ENCODE measurements around the gene NPAS3. TPM values are rescaled to one million over a fixed set of nuclear protein-coding genes. Genes with fewer than 3 reads are reported as not detected.

Gene NPAS3
- total and polyA plus RNA-seq, 2 donors (not counting 3 experiments of a cell fraction or from before 2014, with no cell fraction given), result 0.10 to 0.13 TPM

DNA sequence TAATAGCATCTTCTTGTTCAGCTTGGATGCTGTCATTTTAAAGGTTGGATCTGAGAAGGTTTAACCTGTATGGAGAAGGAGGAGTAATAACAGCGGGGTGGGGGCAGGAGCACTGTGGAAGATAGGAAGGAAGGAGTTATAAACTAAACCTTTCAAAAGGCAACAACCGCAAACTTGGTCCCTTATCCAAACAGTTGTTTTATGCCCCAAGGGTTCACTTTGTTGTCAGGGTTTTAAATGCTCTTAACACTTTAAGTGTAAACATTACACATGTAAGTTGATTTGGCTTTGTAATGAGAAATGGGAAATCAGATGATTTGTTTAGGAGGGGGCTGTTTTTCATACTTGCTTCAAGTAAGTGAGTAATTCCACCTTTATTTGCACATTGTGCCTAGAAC lies 3.0 kb downstream of the NPAS3 start:
- Histone ChIP-seq H3K9me3 (replicated peaks; ENCODE audit: control insufficient read depth, insufficient read depth, low read length) (no peaks in the 10 kb centered on the region), H3K27ac (ENCODE audit: insufficient read depth, low read depth, low read length) (no peak overlapping the region), H3K9me1 (replicated peaks; ENCODE audit: control insufficient read depth, extremely low read depth, insufficient read depth, low read length) (no peaks in the 10 kb centered on the region), H3K4me1 (ENCODE audit: control insufficient read depth, extremely low read depth, insufficient read depth, low read length) (peaks cover 2% of the 10 kb centered on the region), H3K36me3 (ENCODE audit: control insufficient read depth in 2 of 2, extremely low read depth in 1 of 2, insufficient read depth in 2 of 2, low read length in 2 of 2) (no peaks in the 10 kb centered on the region), H2AFZ (ENCODE audit: low read depth, low read length) (no peak overlapping the region), H3K4me2 (ENCODE audit: insufficient read depth, low read length) (no peak overlapping the region), H3K27me3 (ENCODE audit: control insufficient read depth in 2 of 2, insufficient read depth in 2 of 2, low read length in 2 of 2) (peaks cover 17 to 24% of the 10 kb centered on the region in 2 experiments), H3K79me2 (ENCODE audit: control insufficient read depth, insufficient read depth, low read length) (no peaks in the 10 kb centered on the region), H4K20me1 (replicated peaks; ENCODE audit: control insufficient read depth, extremely low read depth, insufficient read depth, low read length) (no peaks in the 10 kb centered on the region), H3K4me3 (replicated peaks in 1 of 3; ENCODE audit: insufficient read depth in 1 of 3, low read depth in 1 of 3, low read length in 3 of 3) (no peak overlapping the region), H3K9ac (replicated peaks; ENCODE audit: extremely low read depth, insufficient read depth, low read length) (no peak overlapping the region)
- intact Hi-C loops (cut with micrococcal nuclease), result no loop called here
- DNase-seq (ENCODE audit: low read depth, low spot score) (no peak), FAIRE-seq (no peak)
- TF ChIP-seq MYC (IDR thresholded peaks at IDR 0.05; ENCODE audit: low read depth, low read length) (no peak), JUN (IDR thresholded peaks at IDR 0.05; ENCODE audit: borderline replicate concordance, insufficient read depth, insufficient read length, low read depth) (no peak)
- dilution Hi-C loops (cut with MboI; ENCODE audit: extremely low pct_ligation_motif_present, low sequenced_read_pairs), result no loop called here
- ChIA-PET CTCF (no interaction called here), POLR2A (no interaction called here)
- no TSS peak for BruUV-seq (replicated peaks)

DNA sequence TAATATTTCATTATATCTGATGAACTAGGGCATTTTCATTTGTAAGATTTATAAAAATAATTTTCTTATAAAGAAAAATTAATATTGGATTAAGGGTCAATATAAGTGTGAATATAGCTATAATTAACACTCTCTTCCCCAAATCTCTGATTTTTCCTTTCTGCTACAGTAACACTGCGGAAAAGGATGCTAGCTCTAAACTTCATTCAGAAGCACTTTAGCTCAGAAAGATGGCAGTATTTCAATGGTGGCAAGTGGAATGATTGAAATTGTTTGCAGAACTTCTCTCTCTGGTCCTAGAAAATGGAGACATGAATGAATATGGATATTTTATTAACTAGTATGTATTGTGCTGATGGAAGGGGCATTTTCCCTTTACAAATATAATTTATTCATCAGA lies 8.4 kb downstream of the NPAS3 start:
- no peaks in the 10 kb centered on the region for H3K36me3 ChIP-seq (ENCODE audit: control insufficient read depth in 2 of 2, extremely low read depth in 1 of 2, insufficient read depth in 2 of 2, low read length in 2 of 2)
- no peaks in the 10 kb centered on the region for H4K20me1 ChIP-seq (replicated peaks; ENCODE audit: control insufficient read depth, extremely low read depth, insufficient read depth, low read length)
- CTCF ChIA-PET, result interaction anchor here (1.1 kb wide), 1 partner anchor 28 kb away, joined by 3 read pairs; no protein-coding TSS in a partner anchor
- peaks cover 0 to 7% of the 10 kb centered on the region in 2 experiments for H3K27me3 ChIP-seq (ENCODE audit: control insufficient read depth in 2 of 2, insufficient read depth in 2 of 2, low read length in 2 of 2)
- no peaks in the 10 kb centered on the region for H3K9me3 ChIP-seq (replicated peaks; ENCODE audit: control insufficient read depth, insufficient read depth, low read length)
- no peak overlapping the region for H3K4me2 ChIP-seq (ENCODE audit: insufficient read depth, low read length)
- H3K9ac ChIP-seq (replicated peaks; ENCODE audit: extremely low read depth, insufficient read depth, low read length), result no peak overlapping the region
- BruUV-seq (replicated peaks), result no TSS peak
- dilution Hi-C loops (cut with MboI; ENCODE audit: extremely low pct_ligation_motif_present, low sequenced_read_pairs), result no loop called here
- H2AFZ ChIP-seq (ENCODE audit: low read depth, low read length), result no peak overlapping the region
- intact Hi-C loops (cut with micrococcal nuclease), result no loop called here
- H3K27ac ChIP-seq (ENCODE audit: insufficient read depth, low read depth, low read length), result no peak overlapping the region
- H3K4me1 ChIP-seq (ENCODE audit: control insufficient read depth, extremely low read depth, insufficient read depth, low read length), result no peaks in the 10 kb centered on the region
- H3K9me1 ChIP-seq (replicated peaks; ENCODE audit: control insufficient read depth, extremely low read depth, insufficient read depth, low read length), result no peaks in the 10 kb centered on the region
- TF ChIP-seq JUN (IDR thresholded peaks at IDR 0.05; ENCODE audit: borderline replicate concordance, insufficient read depth, insufficient read length, low read depth) (no peak), EZH2 (IDR thresholded peaks at IDR 0.05; ENCODE audit: borderline replicate concordance, low read depth, low read length, severe bottlenecking) (no peak), CTCF (IDR thresholded peaks at IDR 0.05; ENCODE audit: extremely low read depth in 1 of 2, insufficient read depth in 1 of 2, low read depth in 1 of 2, low read length in 2 of 2) (no peak), MYC (IDR thresholded peaks at IDR 0.05; ENCODE audit: low read depth, low read length) (no peak), MAX (IDR thresholded peaks at IDR 0.05; ENCODE audit: insufficient read depth, insufficient read length) (no peak), POLR2A (IDR thresholded peaks at IDR 0.05; ENCODE audit: low read depth, low read length) (no peak), POLR2AphosphoS5 (IDR thresholded peaks at IDR 0.05; ENCODE audit: insufficient read depth, low read depth, low read length) (no peak), FOS (IDR thresholded peaks at IDR 0.05; ENCODE audit: borderline replicate concordance, insufficient read depth, low read length) (no peak), GATA2 (IDR thresholded peaks at IDR 0.05; ENCODE audit: insufficient read depth, insufficient read length, low read depth, low read length) (no peak)
- H3K79me2 ChIP-seq (ENCODE audit: control insufficient read depth, insufficient read depth, low read length), result no peaks in the 10 kb centered on the region
- DNase-seq (ENCODE audit: low read depth, low spot score) (no peak), FAIRE-seq (no peak)
- H3K4me3 ChIP-seq (replicated peaks in 1 of 3; ENCODE audit: insufficient read depth in 1 of 3, low read depth in 1 of 3, low read length in 3 of 3), result no peak overlapping the region
- POLR2A ChIA-PET, result no interaction called here

Measured in endothelial cell of umbilical vein (primary cell).